ENCODE data around the gene SPTLC1.

DNA sequence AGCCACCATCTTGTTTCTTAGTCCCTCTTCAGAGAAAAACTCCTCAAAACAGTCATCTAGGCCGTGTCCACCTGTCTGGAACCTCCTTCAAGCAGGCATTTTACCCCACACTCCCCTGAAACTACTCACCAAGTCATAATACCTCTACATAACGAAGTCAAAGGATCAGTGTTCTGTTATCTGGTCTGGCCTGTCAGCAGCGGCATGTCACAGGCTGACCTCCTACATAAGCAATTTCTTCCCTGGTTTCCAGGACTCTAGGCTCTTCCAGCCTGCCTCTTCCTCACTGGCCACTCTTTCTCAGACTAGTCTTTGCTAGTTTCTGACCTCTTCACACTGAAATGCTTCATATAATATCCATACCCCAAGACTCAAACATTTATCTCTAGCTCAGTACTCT is 72.2 kb downstream of the SPTLC1 start:
- TF ChIP-seq POLR2A (IDR thresholded peaks at IDR 0.05) = no peak
- TF ChIP-seq, protein P1, sequence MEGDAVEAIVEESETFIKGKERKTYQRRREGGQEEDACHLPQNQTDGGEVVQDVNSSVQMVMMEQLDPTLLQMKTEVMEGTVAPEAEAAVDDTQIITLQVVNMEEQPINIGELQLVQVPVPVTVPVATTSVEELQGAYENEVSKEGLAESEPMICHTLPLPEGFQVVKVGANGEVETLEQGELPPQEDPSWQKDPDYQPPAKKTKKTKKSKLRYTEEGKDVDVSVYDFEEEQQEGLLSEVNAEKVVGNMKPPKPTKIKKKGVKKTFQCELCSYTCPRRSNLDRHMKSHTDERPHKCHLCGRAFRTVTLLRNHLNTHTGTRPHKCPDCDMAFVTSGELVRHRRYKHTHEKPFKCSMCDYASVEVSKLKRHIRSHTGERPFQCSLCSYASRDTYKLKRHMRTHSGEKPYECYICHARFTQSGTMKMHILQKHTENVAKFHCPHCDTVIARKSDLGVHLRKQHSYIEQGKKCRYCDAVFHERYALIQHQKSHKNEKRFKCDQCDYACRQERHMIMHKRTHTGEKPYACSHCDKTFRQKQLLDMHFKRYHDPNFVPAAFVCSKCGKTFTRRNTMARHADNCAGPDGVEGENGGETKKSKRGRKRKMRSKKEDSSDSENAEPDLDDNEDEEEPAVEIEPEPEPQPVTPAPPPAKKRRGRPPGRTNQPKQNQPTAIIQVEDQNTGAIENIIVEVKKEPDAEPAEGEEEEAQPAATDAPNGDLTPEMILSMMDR (IDR thresholded peaks at IDR 0.05 in 4 of 5, conservative IDR thresholded peaks at IDR 0.05 in 1 of 5) = no peak
